K562 (cell line): Measurements from ENCODE around the gene TGOLN2. TPM values are rescaled to one million over a fixed set of nuclear protein-coding genes. Genes with fewer than 3 reads are reported as not detected.

Source experiments
- ARID2 ChIP-seq: fragments of 450-650 bp; IDR thresholded peaks from 2 replicates; pipeline ENCODE4 v1.6.1; 2017; ENCODE audit warnings: antibody characterized with exemption, mild to moderate bottlenecking
- BRF2 ChIP-seq: IDR thresholded peaks from 3 replicates; pipeline ENCODE4 v1.6.1; 2011; ENCODE audit warnings: borderline replicate concordance, mild to moderate bottlenecking; ENCODE audit not compliant: insufficient read length, insufficient read depth
- CHD2 ChIP-seq: IDR thresholded peaks from 2 replicates; pipeline ENCODE4 v1.6.1; 2011; ENCODE audit warnings: low read depth, low read length
- CHD4 ChIP-seq: fragments of 200-600 bp; sonication (generic); IDR thresholded peaks from 3 replicates; pipeline ENCODE4 v1.6.1; 2012; ENCODE audit warnings: low read depth, mild to moderate bottlenecking, mixed read lengths, low read length, inconsistent platforms; ENCODE audit not compliant: insufficient read depth, insufficient replicate concordance, poor library complexity, severe bottlenecking
- CXXC5 ChIP-seq: fragments of 250-450 bp; sonication (Bioruptor Pico); IDR thresholded peaks from 2 replicates; pipeline ENCODE4 v1.8.0; 2022; ENCODE audit warnings: inconsistent platforms, mild to moderate bottlenecking, moderate library complexity
- FOXP4 ChIP-seq: sonication (generic); formaldehyde crosslinking; IDR thresholded peaks from 2 replicates; pipeline ENCODE4 v1.8.0; 2022; ENCODE audit warnings: mild to moderate bottlenecking, missing genetic modification reagents, borderline replicate concordance
- KDM4B ChIP-seq, 2 experiments: fragments of 450-650 bp in 1 of 2; sonication (generic) in 1 of 2; IDR thresholded peaks; 2 replicates each; pipeline ENCODE4 v1.6.1; 2016 to 2017; ENCODE audit warnings: borderline replicate concordance in 2 of 2, antibody characterized with exemption in 1 of 2, low read depth in 1 of 2, mild to moderate bottlenecking in 1 of 2
- KHSRP ChIP-seq: fragments of 450-650 bp; IDR thresholded peaks from 2 replicates; pipeline ENCODE4 v1.6.1; 2017
- MYNN ChIP-seq, 2 experiments: sonication (generic); formaldehyde crosslinking in 1 of 2; IDR thresholded peaks; 2 replicates each; pipeline versions ENCODE4 v1.5.0 to v1.6.1; 2016 to 2020; ENCODE audit warnings: antibody characterized with exemption in 1 of 2, missing genetic modification reagents in 1 of 2
- PKNOX1 ChIP-seq: fragments of 450-650 bp; IDR thresholded peaks from 2 replicates; pipeline ENCODE4 v1.6.1; 2016
- POLR2AphosphoS5 ChIP-seq: IDR thresholded peaks from 2 replicates; pipeline ENCODE4 v1.6.1; 2011; ENCODE audit warnings: mild to moderate bottlenecking, low read depth, low read length, moderate library complexity; ENCODE audit not compliant: control insufficient read depth, insufficient read depth
- RAD51 ChIP-seq: fragments of 450-650 bp; IDR thresholded peaks from 2 replicates; pipeline ENCODE4 v1.7.1; 2016; ENCODE audit warnings: low read depth, mild to moderate bottlenecking, borderline replicate concordance
- RB1 ChIP-seq: fragments of 450-650 bp; IDR thresholded peaks from 2 replicates; pipeline ENCODE4 v1.6.1; 2017; ENCODE audit warnings: low read depth, mild to moderate bottlenecking
- RBBP5 ChIP-seq: fragments of 200-600 bp; sonication (generic); IDR thresholded peaks from 2 replicates; pipeline ENCODE4 v1.6.1; 2012; ENCODE audit warnings: borderline replicate concordance, mild to moderate bottlenecking, low read length, control low read depth, inconsistent platforms; ENCODE audit not compliant: insufficient read depth, poor library complexity, severe bottlenecking
- ZNF316 ChIP-seq: fragments of 450-650 bp; IDR thresholded peaks from 2 replicates; pipeline ENCODE4 v1.6.1; 2016
- ZNF512 ChIP-seq: IDR thresholded peaks from 2 replicates; pipeline ENCODE4 v1.6.1; 2016; ENCODE audit warnings: missing genetic modification characterization, missing compliant biosample characterization
- ZNF785 ChIP-seq: fragments of 250-450 bp; sonication (Bioruptor Pico); IDR thresholded peaks from 2 replicates; pipeline ENCODE4 v1.4.0; 2020; ENCODE audit warnings: mild to moderate bottlenecking
- ZNF79 ChIP-seq: fragments of 250-450 bp; sonication (Bioruptor Pico); IDR thresholded peaks from 2 replicates; pipeline ENCODE4 v1.4.0; 2020; ENCODE audit warnings: low read depth, mild to moderate bottlenecking, moderate library complexity
- polyA plus RNA-seq, 8 experiments: library from polyadenylated mRNA; depleted of rRNA in 4 of 8; stranded (reverse) in 5 of 8; unstranded in 3 of 8; fragments of >200 nt; fragmentation: Nextera tagmentation in 2 of 8; fragmentation: Illumina TruSeq in 1 of 8; extraction: Ambion mirVana in 2 of 8; extraction: Trizol in 1 of 8; gene quantifications; 2 replicates each; pipeline versions ENCODE4 v1.2.1 to v1.2.3, GENCODE V29; 2011 to 2014; ENCODE audit warnings: inconsistent platforms in 1 of 8, missing spikeins in 1 of 8
- total RNA-seq, 7 experiments: library from RNA; depleted of rRNA in 6 of 7; stranded (reverse); fragments of >200 nt in 6 of 7; fragmentation: Illumina TruSeq in 2 of 7; extraction: Trizol in 2 of 7; gene quantifications; 2 replicates each; pipeline versions ENCODE4 v1.2.1 to v1.2.3, GENCODE V29; 2011 to 2021; ENCODE audit warnings: low replicate concordance in 1 of 7
- TF ChIP-seq, protein P1 (sequence below): fragments of 450-650 bp; IDR thresholded peaks from 2 replicates; pipeline ENCODE4 v1.6.1; 2017; ENCODE audit warnings: mild to moderate bottlenecking, moderate library complexity

Gene TGOLN2
- total and polyA plus RNA-seq, 9 of the 15 experiments (the other 6 are each of a cell fraction or from before 2014, with no cell fraction given), result 13.0 to 66.5 (median 35.9) TPM

DNA sequence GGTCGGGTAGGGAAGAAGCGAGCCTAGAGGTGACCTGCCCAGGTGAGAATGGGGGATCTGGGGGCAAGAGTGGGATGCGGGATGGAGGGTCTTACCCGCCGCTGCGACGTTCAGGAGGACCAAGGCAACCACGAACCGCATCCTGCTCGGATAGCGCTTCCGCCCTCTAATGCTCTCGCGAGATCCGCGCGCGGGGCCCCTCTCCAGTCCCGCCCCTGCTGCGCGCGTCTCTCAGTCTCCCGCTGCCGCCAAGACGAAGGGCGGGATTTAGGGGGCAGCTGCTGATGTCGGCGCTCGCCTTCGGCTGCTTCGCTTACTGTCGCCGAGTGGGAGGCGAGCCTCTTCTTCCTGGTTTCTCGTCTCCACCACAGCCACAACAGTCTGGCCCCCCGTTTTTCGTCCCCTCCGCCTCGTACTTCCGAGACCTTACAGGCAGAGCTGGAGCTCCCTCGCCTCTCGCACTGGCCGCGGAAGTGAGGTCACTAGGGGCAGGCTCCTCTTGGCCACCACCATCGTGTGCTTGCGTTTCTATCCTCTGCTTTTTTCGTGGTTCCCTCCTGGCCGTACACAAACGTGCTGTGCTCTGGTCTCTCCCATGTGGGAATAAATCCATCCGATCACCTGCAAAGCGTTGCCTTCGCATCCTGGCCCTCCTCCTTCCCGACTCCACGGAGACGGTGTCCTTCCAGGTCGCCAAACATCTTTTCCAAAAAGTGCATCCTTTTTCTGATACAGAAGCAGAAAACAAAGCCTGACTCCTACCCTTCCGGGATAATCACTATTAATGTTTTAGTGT, at the start of gene TGOLN2 (continued):
- TF ChIP-seq BRF2 (no peak), PKNOX1 (peak; percentile 38; the same call in 1 of the 2 replicates), RB1 (peak; percentile 93), CHD4 (no peak), ZNF316 (peak; percentile 43), ARID2 (no peak), RBBP5 (peak; percentile 77), FOXP4 (CRISPR knock-in tag) (0 out of 2 replicates have a peak, but pooled peaks have one; percentile 63), POLR2AphosphoS5 (peak; percentile 98), KDM4B (IDR thresholded peaks at IDR 0.05; ENCODE audit: borderline replicate concordance in 2 of 2, low read depth in 1 of 2) (0 out of 4 replicates have a peak, but pooled peaks of 1 of the 2 experiments have one; percentile 58), CHD2 (peak; percentile 99), CXXC5 (CRISPR knock-in tag) (peak; percentile 86), ZNF785 (CRISPR knock-in tag) (no peak), ZNF512 (tag) (no peak), ZNF79 (CRISPR knock-in tag) (no peak), RAD51 (no peak), KHSRP (no peak), MYNN (IDR thresholded peaks at IDR 0.05) (no peak), MYNN (CRISPR knock-in tag; IDR thresholded peaks at IDR 0.05) (no peak)
- TF ChIP-seq, protein P1, sequence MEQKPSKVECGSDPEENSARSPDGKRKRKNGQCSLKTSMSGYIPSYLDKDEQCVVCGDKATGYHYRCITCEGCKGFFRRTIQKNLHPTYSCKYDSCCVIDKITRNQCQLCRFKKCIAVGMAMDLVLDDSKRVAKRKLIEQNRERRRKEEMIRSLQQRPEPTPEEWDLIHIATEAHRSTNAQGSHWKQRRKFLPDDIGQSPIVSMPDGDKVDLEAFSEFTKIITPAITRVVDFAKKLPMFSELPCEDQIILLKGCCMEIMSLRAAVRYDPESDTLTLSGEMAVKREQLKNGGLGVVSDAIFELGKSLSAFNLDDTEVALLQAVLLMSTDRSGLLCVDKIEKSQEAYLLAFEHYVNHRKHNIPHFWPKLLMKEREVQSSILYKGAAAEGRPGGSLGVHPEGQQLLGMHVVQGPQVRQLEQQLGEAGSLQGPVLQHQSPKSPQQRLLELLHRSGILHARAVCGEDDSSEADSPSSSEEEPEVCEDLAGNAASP, result no peak
